Measurements from ENCODE around the gene TTC27. TPM values are rescaled to one million over a fixed set of nuclear protein-coding genes. Genes with fewer than 3 reads are reported as not detected.

The TTC27 gene
- total RNA-seq, 1 experiment from 2014 or later: 25.1 TPM

GRCh38 chr2:32862269-32863055, 234.6 kb downstream of the TTC27 start (continued):
- TF ChIP-seq, protein P1, sequence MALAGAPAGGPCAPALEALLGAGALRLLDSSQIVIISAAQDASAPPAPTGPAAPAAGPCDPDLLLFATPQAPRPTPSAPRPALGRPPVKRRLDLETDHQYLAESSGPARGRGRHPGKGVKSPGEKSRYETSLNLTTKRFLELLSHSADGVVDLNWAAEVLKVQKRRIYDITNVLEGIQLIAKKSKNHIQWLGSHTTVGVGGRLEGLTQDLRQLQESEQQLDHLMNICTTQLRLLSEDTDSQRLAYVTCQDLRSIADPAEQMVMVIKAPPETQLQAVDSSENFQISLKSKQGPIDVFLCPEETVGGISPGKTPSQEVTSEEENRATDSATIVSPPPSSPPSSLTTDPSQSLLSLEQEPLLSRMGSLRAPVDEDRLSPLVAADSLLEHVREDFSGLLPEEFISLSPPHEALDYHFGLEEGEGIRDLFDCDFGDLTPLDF (CRISPR knock-in tag; IDR thresholded peaks at IDR 0.05): no peak
- no peak for TF ChIP-seq MXD4 (CRISPR knock-in tag; IDR thresholded peaks at IDR 0.05; ENCODE audit: borderline replicate concordance)
- no peak for TF ChIP-seq ZNF317 (CRISPR knock-in tag; IDR thresholded peaks at IDR 0.05; ENCODE audit: borderline replicate concordance, low read depth)
- TF ChIP-seq, protein P2, sequence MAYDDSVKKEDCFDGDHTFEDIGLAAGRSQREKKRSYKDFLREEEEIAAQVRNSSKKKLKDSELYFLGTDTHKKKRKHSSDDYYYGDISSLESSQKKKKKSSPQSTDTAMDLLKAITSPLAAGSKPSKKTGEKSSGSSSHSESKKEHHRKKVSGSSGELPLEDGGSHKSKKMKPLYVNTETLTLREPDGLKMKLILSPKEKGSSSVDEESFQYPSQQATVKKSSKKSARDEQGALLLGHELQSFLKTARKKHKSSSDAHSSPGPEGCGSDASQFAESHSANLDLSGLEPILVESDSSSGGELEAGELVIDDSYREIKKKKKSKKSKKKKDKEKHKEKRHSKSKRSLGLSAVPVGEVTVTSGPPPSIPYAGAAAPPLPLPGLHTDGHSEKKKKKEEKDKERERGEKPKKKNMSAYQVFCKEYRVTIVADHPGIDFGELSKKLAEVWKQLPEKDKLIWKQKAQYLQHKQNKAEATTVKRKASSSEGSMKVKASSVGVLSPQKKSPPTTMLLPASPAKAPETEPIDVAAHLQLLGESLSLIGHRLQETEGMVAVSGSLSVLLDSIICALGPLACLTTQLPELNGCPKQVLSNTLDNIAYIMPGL (CRISPR knock-in tag; IDR thresholded peaks at IDR 0.05): no peak
- TF ChIP-seq ZBTB21 (CRISPR knock-in tag; IDR thresholded peaks at IDR 0.05; ENCODE audit: borderline replicate concordance): no peak
- no peak for TF ChIP-seq ELF4 (CRISPR knock-in tag; IDR thresholded peaks at IDR 0.05; ENCODE audit: low read depth)

DNA sequence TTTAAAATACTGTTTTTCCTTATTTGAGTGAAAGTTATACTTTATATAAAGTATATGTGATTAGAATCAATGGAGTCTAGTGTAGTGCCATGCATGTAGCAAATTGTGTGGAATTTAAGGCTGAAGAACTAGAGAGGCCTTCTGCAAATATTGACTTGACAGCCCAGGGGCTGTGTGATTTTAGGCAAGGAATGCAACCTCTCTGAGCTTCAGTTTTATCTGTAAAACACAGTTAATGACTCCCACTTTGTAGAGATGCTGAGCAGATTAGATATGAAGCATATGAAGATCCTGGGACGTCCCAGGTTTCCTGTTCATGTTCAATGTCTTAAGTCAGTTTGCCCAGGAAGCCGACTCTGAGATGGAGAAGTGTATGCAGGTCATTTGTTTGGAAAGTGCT, 235.5 kb downstream of the TTC27 start:
- no peaks in the 10 kb centered on the region for H3K9me3 Mint-ChIP-seq
- H3K4me1 Mint-ChIP-seq: no peaks in the 10 kb centered on the region
- H3K27me3 Mint-ChIP-seq (ENCODE audit: low read depth): no peaks in the 10 kb centered on the region
- H3K27ac Mint-ChIP-seq: no peak overlapping the region
- CTCF ChIA-PET: interaction anchor here (0.5 to 1.2 kb wide), 2 partner anchors 37 to 189 kb away, joined by 3 read pairs; no protein-coding TSS in a partner anchor
- POLR2A ChIA-PET: no interaction called here
- no peak for ATAC-seq
- no peak for TF ChIP-seq HMGA2 (CRISPR knock-in tag; IDR thresholded peaks at IDR 0.05)
- peaks cover 2% of the 10 kb centered on the region; the same call in 1 of the 2 replicates for H3K36me3 Mint-ChIP-seq
- no peak overlapping the region for H3K4me3 Mint-ChIP-seq
- no peak for DNase-seq (ENCODE audit: low spot score)

DNA sequence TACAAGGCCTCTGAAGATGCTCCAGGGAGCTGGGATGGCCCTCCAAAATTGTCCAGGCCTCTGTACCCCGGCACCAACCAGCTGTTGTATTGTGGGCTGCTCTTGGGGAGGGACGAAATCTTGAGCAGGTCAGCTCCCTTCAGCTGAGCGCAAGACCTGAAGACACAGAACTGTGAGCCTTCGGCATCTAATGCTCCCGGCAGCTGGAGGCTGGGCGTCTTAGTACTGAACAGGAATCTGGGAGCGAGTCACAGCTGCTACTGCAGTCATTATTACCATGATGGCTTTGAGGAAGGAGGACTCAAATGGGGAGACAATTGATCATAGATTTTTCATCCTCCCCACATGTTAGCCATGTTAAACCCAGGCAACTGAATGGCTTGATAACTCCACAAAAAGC, 236.0 kb downstream of the TTC27 start:
- H3K36me3 Mint-ChIP-seq: peaks cover 2% of the 10 kb centered on the region; the same call in 1 of the 2 replicates
- CTCF ChIA-PET: interaction anchor here (1.2 kb wide), 1 partner anchor 38 kb away, joined by 3 read pairs; no protein-coding TSS in a partner anchor
- no peak overlapping the region for H3K4me3 Mint-ChIP-seq
- no peak overlapping the region for H3K27ac Mint-ChIP-seq
- H3K27me3 Mint-ChIP-seq (ENCODE audit: low read depth): no peaks in the 10 kb centered on the region
- TF ChIP-seq NR3C1 (CRISPR knock-in tag; conservative IDR thresholded peaks at IDR 0.05; ENCODE audit: low read depth): no peak
- TF ChIP-seq CREB1 (CRISPR knock-in tag; IDR thresholded peaks at IDR 0.05): no peak
- TF ChIP-seq ETV6 (CRISPR knock-in tag; IDR thresholded peaks at IDR 0.05): no peak
- no peak for TF ChIP-seq ZNF138 (CRISPR knock-in tag; conservative IDR thresholded peaks at IDR 0.05)
- no peak for TF ChIP-seq SMAD4 (CRISPR knock-in tag; IDR thresholded peaks at IDR 0.05)
- no peak for TF ChIP-seq ZNF121 (CRISPR knock-in tag; IDR thresholded peaks at IDR 0.05)
- TF ChIP-seq, protein P3, sequence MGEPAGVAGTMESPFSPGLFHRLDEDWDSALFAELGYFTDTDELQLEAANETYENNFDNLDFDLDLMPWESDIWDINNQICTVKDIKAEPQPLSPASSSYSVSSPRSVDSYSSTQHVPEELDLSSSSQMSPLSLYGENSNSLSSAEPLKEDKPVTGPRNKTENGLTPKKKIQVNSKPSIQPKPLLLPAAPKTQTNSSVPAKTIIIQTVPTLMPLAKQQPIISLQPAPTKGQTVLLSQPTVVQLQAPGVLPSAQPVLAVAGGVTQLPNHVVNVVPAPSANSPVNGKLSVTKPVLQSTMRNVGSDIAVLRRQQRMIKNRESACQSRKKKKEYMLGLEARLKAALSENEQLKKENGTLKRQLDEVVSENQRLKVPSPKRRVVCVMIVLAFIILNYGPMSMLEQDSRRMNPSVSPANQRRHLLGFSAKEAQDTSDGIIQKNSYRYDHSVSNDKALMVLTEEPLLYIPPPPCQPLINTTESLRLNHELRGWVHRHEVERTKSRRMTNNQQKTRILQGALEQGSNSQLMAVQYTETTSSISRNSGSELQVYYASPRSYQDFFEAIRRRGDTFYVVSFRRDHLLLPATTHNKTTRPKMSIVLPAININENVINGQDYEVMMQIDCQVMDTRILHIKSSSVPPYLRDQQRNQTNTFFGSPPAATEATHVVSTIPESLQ (CRISPR knock-in tag; IDR thresholded peaks at IDR 0.05): no peak
- TF ChIP-seq ZNF281 (CRISPR knock-in tag; IDR thresholded peaks at IDR 0.05): no peak
- no peak for TF ChIP-seq HMGA2 (CRISPR knock-in tag; IDR thresholded peaks at IDR 0.05)
- TF ChIP-seq ZNF425 (CRISPR knock-in tag; conservative IDR thresholded peaks at IDR 0.05): no peak
- no peak for ATAC-seq
- DNase-seq (ENCODE audit: low spot score): no peak
- POLR2A ChIA-PET: no interaction called here
- H3K4me1 Mint-ChIP-seq: no peaks in the 10 kb centered on the region
- no peaks in the 10 kb centered on the region for H3K9me3 Mint-ChIP-seq

All from WTC11 (cell line).